GM21390 (cell line): ENCODE data around the gene GGT6.

Experiments
- ATAC-seq: cut with Tn5 transposase; IDR thresholded peaks from one replicate; pipeline ENCODE4 v1.9.1; 2021; ENCODE audit not compliant: unreplicated experiment

GGT6 gene

DNA sequence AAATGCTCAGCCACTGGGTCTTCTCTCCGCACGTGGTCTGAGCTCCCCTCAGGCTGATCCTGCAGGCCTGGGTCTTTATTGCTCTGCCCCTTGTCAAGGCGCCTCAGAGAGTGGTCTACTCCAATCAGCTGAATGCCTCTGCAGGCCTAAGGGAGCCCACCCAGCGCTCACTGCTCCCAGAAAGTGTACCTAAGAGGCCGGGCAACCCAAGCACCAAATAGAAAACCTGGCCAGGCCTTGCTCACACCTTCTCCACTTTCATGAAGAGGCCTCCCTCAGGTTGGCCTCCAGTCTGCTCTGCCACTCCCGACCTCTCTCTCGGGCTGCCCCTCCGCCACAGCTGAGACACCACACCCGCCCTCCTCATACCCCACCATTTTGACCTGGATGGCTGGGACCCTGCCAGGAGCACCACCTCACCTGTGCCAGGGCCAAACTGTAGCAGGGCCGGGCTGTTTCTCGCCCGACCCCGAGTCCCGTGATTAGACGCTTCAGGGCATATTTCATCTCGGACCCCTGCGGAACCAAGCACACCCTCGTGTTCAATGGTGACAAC, 5.9 kb downstream of the GGT6 start:
- no peak for ATAC-seq

DNA sequence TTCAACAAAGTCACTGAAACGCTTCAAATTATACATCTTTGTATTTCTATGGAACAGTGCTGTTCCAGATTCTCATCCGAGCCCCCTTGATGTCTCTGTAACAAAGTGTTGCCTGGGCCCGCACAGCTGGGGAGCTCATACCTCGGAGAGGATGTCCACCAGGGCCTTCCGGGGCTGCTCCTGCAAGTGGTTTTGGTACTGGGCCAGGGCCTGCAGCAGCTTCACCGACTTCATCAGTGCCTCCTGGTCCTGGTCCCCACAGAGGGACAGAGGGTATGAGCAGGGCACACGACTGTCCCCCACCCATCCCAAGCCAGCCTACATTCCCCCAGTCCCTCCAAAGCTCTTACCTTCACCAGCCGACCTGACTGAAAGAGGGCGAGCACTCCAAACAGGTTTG, 6.7 kb downstream of the GGT6 start:
- no peak for ATAC-seq

GRCh38 chr17:4551796-4552525, 8.4 kb downstream of the GGT6 start:
- no peak for ATAC-seq

DNA sequence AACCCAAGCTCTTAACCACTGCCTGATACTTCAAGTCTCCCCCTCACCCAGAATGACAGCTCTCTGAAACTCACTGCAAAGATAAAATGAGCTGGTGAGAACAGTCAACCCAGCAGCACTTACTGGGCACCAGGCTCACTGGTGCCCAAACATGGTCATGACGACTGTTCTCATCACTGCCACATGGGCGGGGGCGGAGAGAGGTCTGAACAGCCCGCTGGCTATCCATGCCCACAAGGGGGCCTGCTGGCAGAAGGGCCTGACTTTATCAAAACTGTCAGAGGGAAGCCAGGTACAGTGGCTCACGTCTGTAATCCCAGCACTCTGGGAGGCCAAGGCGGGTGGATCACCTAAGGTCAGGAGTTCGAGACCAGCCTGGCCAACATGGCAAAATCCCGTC, 9.2 kb downstream of the GGT6 start:
- no peak for ATAC-seq

- no peak for ATAC-seq
These were observed 9.8 kb downstream of the GGT6 start for GRCh38 chr17:4550534-4551039.

DNA sequence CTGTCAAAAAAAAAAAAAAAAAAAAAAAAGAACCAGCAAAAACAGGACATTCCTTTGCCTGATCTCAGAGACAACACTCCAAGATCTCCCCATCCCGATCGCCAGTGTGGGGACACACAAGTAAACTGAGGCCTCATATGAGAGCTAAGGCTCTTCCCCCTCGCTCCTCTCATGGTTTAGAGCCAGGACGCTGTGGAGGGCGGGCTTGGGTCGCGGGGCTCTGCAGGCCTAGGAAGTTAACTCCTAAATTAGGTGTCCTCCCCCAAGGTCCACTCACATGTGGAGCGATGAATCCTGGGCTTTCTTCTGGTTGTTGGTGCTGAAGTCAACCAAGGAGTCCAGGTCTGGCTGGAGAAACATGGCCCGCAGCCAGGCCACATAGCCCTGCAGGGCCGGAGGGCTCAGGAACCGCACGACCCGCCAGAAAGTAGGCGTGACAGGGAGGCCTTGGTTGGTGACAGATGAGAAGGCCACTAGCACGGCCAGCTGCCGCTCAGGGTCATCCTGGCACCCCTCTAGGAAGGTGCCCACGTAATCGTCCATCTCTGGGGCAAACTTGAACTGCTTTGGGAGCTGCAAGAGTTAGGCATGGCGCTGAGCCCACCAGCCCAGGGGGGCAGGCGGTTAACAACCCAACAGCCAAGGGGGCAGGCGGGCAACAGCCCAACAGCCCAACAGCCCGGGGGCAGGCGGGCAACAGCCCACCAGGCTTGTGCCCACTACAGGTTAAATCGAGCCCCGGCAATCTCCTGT, 10.4 kb downstream of the GGT6 start:
- ATAC-seq: no peak

- no peak for ATAC-seq
These were observed 11.5 kb downstream of the GGT6 start for GRCh38 chr17:4548721-4549531.

GRCh38 chr17:4548061-4548461, 12.3 kb downstream of the GGT6 start:
- no peak for ATAC-seq

GRCh38 chr17:4547118-4547906, 13.1 kb downstream of the GGT6 start:
- ATAC-seq: no peak

- no peak for ATAC-seq
These were observed 15.0 kb downstream of the GGT6 start for GRCh38 chr17:4545217-4545951.

GRCh38 chr17:4544951-4545216, 15.5 kb downstream of the GGT6 start:
- no peak for ATAC-seq

DNA sequence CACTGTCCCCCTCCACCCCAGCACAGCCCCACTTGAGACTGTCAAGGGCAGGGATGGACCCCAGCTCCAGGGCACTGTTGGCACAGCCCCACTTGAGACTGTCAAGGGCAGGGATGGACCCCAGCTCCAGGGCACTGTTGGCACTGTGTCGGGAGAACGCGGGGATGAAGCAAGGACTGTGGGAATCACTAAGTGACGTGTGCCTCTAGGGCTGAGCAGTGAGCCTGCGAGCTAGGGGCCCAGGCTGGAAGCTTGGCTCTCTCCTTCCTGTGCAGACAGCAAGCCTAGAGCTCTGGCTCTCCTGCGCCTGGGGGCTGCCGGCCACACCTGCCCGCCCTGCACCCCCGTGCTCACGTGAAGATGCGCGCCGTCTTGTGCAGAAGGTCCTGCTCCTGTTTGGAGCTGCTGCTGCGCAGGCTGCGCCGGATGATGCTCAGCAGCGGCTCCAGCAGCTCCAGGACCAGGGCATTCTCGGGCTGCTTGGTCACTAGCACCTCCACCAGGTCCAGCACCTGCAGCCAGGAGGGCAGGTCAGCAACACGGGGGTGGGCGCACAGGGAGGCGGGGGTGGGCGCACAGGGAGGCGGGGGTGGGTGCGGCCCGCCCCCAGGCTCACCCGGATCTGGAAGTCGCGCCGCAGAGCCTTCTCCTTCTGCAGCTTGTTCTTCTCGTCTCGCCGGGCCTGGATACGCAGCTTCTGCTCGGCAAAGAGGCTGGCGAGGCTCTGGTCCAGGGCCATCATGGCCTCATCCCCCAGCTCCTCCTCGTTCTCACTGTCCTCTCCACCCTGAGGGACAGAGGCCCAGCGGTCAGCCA, 16.0 kb downstream of the GGT6 start:
- no peak for ATAC-seq

GRCh38 chr17:4543557-4544026, 16.8 kb downstream of the GGT6 start:
- ATAC-seq: no peak

- no peak for ATAC-seq
These were observed 17.6 kb downstream of the GGT6 start for GRCh38 chr17:4542726-4543191.

DNA sequence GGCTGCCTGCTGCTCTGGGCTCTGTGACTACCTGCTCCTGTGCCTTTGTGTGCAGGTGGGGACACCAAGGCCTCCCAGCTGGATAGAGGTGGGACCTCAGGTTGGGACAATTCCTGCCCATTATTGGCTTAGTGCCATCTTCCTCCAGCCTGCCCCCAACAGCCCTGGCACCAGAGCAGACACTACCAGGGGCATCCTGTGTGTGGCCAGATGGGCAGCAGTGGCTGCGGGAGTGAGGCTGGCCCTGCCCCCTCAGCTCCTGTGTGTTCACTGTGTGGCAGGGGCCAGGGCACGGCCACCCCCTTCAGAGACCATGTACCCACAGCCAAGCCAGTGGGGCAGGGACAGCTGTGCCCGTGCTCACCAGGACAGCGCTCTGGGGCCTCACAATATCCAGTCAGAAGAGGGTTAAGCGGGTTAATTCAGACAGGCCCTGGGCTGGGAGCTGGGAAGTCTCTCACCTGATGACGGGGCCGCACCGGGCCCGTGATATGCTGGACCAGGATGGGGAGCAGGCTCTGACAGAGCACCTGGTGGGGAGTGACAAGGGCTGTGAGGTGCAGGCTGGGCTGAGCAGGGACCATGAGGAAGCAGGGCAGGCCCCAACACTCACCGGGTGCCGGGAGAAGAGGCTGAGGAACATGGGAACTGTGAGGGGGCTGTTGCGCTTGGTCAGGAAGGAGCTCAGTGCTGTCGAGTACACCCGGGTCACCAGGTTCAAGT, 18.2 kb downstream of the GGT6 start:
- no peak for ATAC-seq

DNA sequence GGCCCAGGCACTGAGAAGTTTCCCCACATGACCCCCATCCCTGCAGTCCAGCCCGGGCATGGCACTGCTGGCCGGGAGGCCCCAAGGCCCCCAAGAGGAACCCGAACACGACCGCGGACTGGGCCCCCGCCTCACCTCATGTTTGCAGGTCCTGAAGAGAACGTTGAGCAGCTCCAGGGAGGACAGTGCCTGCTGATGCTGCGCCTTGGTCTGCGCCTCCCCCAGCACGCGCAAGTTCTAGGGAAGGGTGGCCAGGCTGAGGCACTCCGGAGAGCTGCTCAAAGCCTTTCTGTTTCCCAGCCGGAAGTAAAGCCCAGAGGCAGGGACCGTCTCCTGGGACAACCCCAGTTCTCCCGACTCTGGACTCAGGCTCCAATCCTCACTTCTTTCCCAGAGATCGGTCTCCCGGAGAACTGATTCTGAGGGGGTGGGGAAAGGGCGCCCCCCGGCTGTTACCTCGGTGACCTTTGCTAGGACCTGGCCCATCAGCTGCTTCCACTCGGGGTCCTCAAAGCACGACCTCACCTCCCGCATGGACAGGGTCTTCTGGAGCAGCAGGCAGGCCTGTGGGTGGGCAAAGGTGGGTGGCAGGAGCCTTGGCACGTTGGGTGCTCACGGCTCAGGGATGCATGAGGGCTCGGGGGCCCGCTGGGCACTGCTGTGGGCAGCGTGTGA, 18.9 kb downstream of the GGT6 start:
- ATAC-seq: no peak

DNA sequence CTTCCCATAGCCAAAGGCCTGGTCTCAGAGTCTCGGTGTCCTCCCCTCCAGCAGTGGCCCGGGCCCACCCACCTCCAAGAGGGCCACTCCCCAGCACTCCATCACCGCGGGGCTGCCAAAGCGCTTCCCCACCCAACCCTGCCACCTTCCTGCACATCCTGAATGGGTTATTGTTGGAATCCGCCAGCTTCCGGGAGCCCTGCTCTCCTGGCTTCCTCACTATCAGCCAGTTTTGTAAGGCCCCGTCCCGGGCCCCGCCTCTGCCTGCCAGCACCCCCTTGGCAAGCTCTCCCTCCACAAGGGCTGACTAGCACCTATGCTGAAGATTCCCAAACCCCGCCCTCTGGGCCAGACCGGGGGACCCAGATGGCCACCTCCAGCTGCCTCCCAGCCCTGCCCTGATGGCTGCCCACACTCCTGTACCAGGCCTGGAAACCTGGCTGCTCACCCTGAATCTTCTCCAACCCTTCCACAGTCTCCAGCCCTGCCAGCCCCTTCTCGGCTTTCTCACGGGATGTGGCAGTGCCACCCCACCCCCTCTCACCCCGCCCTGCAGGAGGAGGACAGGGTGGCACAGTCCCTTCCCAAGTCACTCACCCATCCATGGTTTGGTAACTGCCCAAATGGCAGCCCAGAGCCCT, 19.6 kb downstream of the GGT6 start:
- ATAC-seq: no peak
